ENCODE measurements around the gene SFT2D3.

- TF ChIP-seq CTCF (IDR thresholded peaks at IDR 0.05; ENCODE audit: borderline replicate concordance, extremely low read depth, low read length, poor library complexity, severe bottlenecking): no peak
- TF ChIP-seq EZH2 (IDR thresholded peaks at IDR 0.05; ENCODE audit: borderline replicate concordance, low read depth, low read length, severe bottlenecking): no peak
Observed at GRCh38 chr2:127690696-127691095, 10.6 kb upstream of the SFT2D3 start.

Data from DND-41 (cell line).